ENCODE measurements around the gene DNAJC19. TPM values are rescaled to one million over a fixed set of nuclear protein-coding genes. Genes with fewer than 3 reads are reported as not detected.
"Not testable (repeated sequence)": the region's sequence is repeated elsewhere in the genome, so short reads cannot be mapped to it uniquely, and the experiment has no call there.

DNAJC19 gene
- total RNA-seq, 1 donor from 2014 or later: 36.5 TPM

GRCh38 chr3:181008796-181009195 is 19.3 kb upstream of the DNAJC19 start:
- DNase-seq (no peak), ATAC-seq (no peak)
- Histone ChIP-seq H3K9me3 (no peaks in the 10 kb centered on the region), H3K36me3 (no peaks in the 10 kb centered on the region), H3K4me3 (no peak overlapping the region), H3K4me1 (no peaks in the 10 kb centered on the region), H3K27me3 (ENCODE audit: low read depth) (no peaks in the 10 kb centered on the region), H3K27ac (no peak overlapping the region)
- TF ChIP-seq CTCF (IDR thresholded peaks at IDR 0.05): no peak
- intact Hi-C loops (cut with DNase I): no loop called here

GRCh38 chr3:181007262-181007661 is 17.7 kb upstream of the DNAJC19 start:
- Histone ChIP-seq H3K9me3 (peaks cover 2% of the 10 kb centered on the region), H3K27ac (no peak overlapping the region), H3K4me3 (no peak overlapping the region), H3K4me1 (no peaks in the 10 kb centered on the region), H3K27me3 (ENCODE audit: low read depth) (no peaks in the 10 kb centered on the region), H3K36me3 (no peaks in the 10 kb centered on the region)
- no peak for ATAC-seq
- no peak for TF ChIP-seq CTCF (IDR thresholded peaks at IDR 0.05)
- intact Hi-C loops (cut with DNase I): no loop called here
- no peak for DNase-seq

DNA sequence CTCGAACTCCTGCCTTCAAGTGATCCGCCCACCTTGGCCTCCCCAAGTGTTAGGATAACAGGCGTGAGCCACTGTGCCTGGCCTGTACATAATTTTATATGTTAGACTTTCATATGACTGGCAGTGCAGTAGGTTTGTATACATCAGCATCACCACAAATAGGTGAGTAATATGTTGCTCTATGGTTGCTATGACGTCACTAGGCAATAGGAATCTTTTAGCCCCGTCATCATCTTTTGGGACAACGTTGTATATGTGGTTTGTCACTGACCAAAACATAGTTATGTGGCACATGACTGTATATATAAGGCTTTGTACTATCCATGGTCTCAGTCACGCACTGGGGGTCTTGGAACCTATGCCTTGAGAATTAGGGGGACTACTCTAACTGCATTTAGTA is 17.0 kb upstream of the DNAJC19 start:
- Histone ChIP-seq H3K27me3 (ENCODE audit: low read depth) (no peaks in the 10 kb centered on the region), H3K4me1 (no peaks in the 10 kb centered on the region), H3K36me3 (no peaks in the 10 kb centered on the region), H3K4me3 (no peak overlapping the region), H3K9me3 (peaks cover 3% of the 10 kb centered on the region), H3K27ac (no peak overlapping the region)
- TF ChIP-seq CTCF (IDR thresholded peaks at IDR 0.05): no peak
- DNase-seq: no peak
- no peak for ATAC-seq
- intact Hi-C loops (cut with DNase I): no loop called here

- H3K4me1 ChIP-seq; intact Hi-C loops (cut with DNase I); DNase-seq; H3K4me3 ChIP-seq; H3K27ac ChIP-seq; H3K9me3 ChIP-seq; H3K36me3 ChIP-seq; H3K27me3 ChIP-seq (ENCODE audit: low read depth); ATAC-seq: not testable (repeated sequence)
Observed at GRCh38 chr3:181003469-181003868, 13.9 kb upstream of the DNAJC19 start.

- H3K4me3 ChIP-seq; H3K27ac ChIP-seq; ATAC-seq; intact Hi-C loops (cut with DNase I); H3K4me1 ChIP-seq; H3K9me3 ChIP-seq; DNase-seq; H3K36me3 ChIP-seq; H3K27me3 ChIP-seq (ENCODE audit: low read depth): not testable (repeated sequence)
Observed at GRCh38 chr3:181002331-181002730, 12.8 kb upstream of the DNAJC19 start.

DNA sequence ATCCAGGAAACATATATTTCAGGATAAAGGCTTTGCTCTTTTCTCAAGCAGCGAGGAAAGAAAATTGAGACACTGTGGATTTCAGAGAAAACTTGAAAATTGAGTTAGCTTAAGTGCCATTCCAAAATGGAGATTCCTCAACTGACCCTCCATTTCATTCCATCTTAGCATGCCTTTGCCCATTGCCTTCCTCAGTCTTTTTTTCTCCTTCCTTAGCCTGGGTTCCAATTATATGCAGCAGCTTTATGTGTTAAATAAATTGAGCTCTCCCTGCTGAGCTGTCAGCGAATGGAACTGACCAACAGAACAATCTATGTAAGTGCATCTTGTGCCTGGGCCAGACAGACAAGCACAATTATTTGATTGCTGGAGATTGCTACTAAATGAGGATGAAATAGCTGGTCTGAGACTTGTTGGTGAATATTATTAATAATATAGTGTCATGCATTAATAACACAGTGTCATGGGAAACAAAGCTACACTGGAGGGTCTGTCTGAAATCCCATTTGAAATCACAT is 6.9 kb upstream of the DNAJC19 start:
- H3K27me3 ChIP-seq (ENCODE audit: low read depth): no peaks in the 10 kb centered on the region
- H3K27ac ChIP-seq: no peak overlapping the region
- no peaks in the 10 kb centered on the region for H3K36me3 ChIP-seq
- peaks cover 6% of the 10 kb centered on the region for H3K9me3 ChIP-seq
- TF ChIP-seq CTCF (IDR thresholded peaks at IDR 0.05): no peak
- intact Hi-C loops (cut with DNase I): no loop called here
- DNase-seq (no peak), ATAC-seq (no peak)
- no peaks in the 10 kb centered on the region for H3K4me1 ChIP-seq
- H3K4me3 ChIP-seq: no peak overlapping the region

- no peak for DNase-seq
- Histone ChIP-seq H3K4me3 (peak overlapping the region; percentile 85), H3K27ac (peak overlapping the region; percentile 88), H3K36me3 (peaks cover 24% of the 10 kb centered on the region), H3K27me3 (ENCODE audit: low read depth) (no peaks in the 10 kb centered on the region), H3K4me1 (peaks cover 21% of the 10 kb centered on the region), H3K9me3 (no peaks in the 10 kb centered on the region)
- intact Hi-C loops (cut with DNase I): no loop called here
- no peak for TF ChIP-seq CTCF (IDR thresholded peaks at IDR 0.05)
- no peak for ATAC-seq
Observed at GRCh38 chr3:180990505-180990904, 969 bp upstream of the DNAJC19 start.

All from lower lobe of right lung (tissue), 2 donors.